Stimulated activated CD4-positive, alpha-beta T cell treated with anti-CD3 and anti-CD28 coated beads, Interleukin-4, amount 100 ng/mL, for 48 hours (primary cell): ENCODE measurements around the gene PVRIG.
"Not testable (repeated sequence)": the region's sequence is repeated elsewhere in the genome, so short reads cannot be mapped to it uniquely, and the experiment has no call there.

Source experiments
- DNase-seq, 2 donors: peaks; one replicate each; pipeline ENCODE4 v3.0.0-alpha.2; 2020; ENCODE audit warnings: low read depth in 2 of 2

Gene PVRIG

GRCh38 chr7:100234660-100235317 lies 15.0 kb downstream of the PVRIG start:
- DNase-seq = peak in 1 of 2 donors; percentile 23

- not testable (repeated sequence) for DNase-seq
Observed at GRCh38 chr7:100239975-100240374, 20.2 kb downstream of the PVRIG start.

- DNase-seq = peak; percentile 43 to 56
Observed at GRCh38 chr7:100243385-100243784, 23.6 kb downstream of the PVRIG start.

GRCh38 chr7:100244988-100245605 lies 25.3 kb downstream of the PVRIG start:
- DNase-seq = not testable (repeated sequence)

GRCh38 chr7:100246121-100246864 lies 26.5 kb downstream of the PVRIG start:
- not testable (repeated sequence) for DNase-seq

GRCh38 chr7:100246865-100247137 lies 27.1 kb downstream of the PVRIG start:
- DNase-seq = not testable (repeated sequence)

- no peak for DNase-seq
Observed at GRCh38 chr7:100247152-100247757, 27.5 kb downstream of the PVRIG start.

GRCh38 chr7:100248483-100248882 lies 28.7 kb downstream of the PVRIG start:
- no peak for DNase-seq

GRCh38 chr7:100257017-100257416 lies 37.3 kb downstream of the PVRIG start:
- DNase-seq = no peak

- not testable (repeated sequence) for DNase-seq
Observed at GRCh38 chr7:100259984-100260383, 40.2 kb downstream of the PVRIG start.

GRCh38 chr7:100262896-100263295 lies 43.1 kb downstream of the PVRIG start:
- not testable (repeated sequence) for DNase-seq

GRCh38 chr7:100264223-100264622 lies 44.5 kb downstream of the PVRIG start:
- not testable (repeated sequence) for DNase-seq

- not testable (repeated sequence) for DNase-seq
Observed at GRCh38 chr7:100264669-100265165, 45.0 kb downstream of the PVRIG start.

GRCh38 chr7:100265851-100266250 lies 46.1 kb downstream of the PVRIG start:
- DNase-seq = not testable (repeated sequence)

GRCh38 chr7:100266576-100267354 lies 47.0 kb downstream of the PVRIG start:
- no peak for DNase-seq

GRCh38 chr7:100267648-100268047 lies 47.9 kb downstream of the PVRIG start:
- no peak for DNase-seq

GRCh38 chr7:100268882-100269281 lies 49.1 kb downstream of the PVRIG start:
- not testable (repeated sequence) for DNase-seq

- DNase-seq = not testable (repeated sequence)
Observed at GRCh38 chr7:100269306-100270045, 49.7 kb downstream of the PVRIG start.

- DNase-seq = not testable (repeated sequence)
Observed at GRCh38 chr7:100270046-100270918, 50.5 kb downstream of the PVRIG start.
